Cerebellar nuclear complex (tissue), 1 donor: ENCODE data around the gene SRPK3.
"Not testable (repeated sequence)": the region's sequence is repeated elsewhere in the genome, so short reads cannot be mapped to it uniquely, and the experiment has no call there.

Experiments
- DNase-seq, 2 experiments: peaks; one replicate each; lab custom pipeline; 2025; lab: John Stamatoyannopoulos, UW

SRPK3 gene, protein sequence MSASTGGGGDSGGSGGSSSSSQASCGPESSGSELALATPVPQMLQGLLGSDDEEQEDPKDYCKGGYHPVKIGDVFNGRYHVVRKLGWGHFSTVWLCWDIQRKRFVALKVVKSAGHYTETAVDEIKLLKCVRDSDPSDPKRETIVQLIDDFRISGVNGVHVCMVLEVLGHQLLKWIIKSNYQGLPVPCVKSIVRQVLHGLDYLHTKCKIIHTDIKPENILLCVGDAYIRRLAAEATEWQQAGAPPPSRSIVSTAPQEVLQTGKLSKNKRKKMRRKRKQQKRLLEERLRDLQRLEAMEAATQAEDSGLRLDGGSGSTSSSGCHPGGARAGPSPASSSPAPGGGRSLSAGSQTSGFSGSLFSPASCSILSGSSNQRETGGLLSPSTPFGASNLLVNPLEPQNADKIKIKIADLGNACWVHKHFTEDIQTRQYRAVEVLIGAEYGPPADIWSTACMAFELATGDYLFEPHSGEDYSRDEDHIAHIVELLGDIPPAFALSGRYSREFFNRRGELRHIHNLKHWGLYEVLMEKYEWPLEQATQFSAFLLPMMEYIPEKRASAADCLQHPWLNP

DNA sequence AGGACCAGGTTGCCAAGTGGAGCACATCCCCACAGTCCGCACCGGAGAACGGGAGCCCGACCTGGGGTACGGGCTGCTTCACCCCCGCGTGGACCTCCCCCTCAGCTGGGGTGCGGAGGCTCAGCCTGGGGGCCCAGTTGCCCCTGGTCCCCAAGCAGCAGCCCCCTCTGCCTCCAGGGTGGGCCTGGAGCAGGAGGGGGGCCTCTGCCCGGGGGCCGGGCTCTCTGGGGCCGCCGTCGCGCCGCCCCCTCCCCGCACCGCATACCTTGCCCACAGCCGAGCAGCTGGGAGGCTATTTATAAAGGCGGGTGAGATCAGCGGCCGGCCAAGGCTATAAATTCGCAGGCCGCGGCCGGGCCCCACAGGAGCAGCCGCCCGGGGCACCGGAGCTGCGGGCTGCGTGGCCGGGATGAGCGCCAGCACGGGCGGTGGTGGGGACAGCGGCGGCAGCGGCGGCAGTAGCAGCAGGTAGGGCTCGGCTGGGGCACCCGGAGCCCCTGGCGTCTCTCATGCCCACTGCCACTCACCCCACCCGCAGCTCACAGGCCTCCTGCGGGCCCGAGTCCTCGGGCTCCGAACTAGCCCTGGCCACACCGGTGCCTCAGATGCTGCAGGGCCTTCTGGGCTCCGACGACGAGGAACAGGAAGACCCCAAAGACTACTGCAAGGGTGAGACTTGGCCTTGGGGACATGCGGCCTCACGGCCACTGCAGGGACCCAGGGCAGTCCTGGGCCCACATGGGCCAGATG is at the start of gene SRPK3:
Gene SRPK3, plus strand, starts transcription at position 364 of the 750 bp plus-strand sequence. Its CDS starts 46 bp downstream, at position 410.
- DNase-seq: no peak

DNA sequence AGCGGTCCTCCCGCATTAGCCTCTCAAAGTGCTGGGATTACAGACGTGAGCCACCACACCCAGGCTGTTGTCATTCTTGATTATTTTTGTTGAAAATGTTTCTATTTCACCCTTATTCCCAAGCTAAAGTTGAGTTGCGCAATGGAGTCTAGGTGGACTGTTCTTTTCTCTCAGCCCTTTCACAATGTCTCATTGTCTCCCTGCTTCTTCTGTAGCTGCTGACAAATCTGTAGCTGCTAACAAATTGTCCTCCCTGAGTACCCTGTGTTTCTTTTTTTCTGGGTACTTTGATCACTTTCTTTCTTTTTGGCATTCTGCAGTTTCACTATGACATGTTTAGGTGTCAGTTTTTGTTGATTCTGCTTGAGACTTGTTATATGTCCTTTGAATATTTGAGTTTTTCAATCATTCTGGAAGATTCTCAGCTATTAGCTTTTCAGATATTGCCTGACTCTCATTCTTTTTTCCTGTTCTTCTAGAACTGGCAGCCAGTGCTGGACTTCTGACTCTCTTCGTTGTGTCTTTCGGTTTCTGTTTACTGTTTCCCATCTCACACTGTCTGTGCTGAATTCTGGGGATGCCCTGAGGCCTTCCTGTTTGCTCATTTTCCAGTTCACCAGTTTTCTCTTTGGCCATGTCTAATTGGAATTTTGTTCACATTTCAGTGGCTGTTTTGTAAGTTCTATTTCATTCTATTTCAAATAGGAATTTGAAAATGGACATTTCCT is 49.6 kb upstream of the SRPK3 start:
- DNase-seq: no peak

DNA sequence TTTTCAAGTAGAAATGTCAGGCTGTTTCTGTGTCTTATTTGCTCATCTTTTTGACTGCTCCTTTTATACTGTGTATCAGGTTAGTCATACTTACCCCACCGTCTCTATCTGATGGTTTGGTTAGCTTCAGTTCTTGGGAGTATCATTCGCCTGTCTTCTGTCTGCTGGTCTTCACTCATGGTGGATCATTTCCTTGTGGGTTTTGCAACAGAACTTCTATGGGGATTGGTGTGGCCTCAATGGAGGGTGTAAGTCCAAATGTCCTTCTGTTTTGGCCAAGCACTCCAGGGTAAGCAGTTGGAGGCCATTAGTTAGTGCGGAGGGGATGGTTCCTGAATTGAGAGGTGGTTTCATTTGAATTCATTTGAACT is 49.0 kb upstream of the SRPK3 start:
- DNase-seq: no peak

DNA sequence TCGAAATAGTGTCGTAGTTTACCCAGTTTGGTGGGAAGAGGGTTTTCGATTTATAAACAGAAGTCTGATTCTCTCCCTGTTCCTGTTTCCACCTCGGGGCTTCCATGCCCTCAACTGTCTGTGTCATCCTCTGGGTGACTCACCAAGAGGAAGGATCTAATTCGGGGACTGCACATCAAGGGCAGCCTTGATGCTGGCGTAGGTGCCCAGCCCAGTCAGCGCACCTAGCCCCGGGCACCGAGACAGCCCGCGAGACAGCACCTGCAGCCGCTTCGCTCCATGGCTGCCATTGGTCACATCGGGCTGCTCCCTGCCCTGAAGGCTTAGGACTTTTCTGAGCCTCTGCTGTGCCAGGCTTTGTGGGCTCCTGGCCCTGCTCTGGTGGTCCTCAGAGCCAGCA is 48.4 kb upstream of the SRPK3 start:
- no peak for DNase-seq

DNA sequence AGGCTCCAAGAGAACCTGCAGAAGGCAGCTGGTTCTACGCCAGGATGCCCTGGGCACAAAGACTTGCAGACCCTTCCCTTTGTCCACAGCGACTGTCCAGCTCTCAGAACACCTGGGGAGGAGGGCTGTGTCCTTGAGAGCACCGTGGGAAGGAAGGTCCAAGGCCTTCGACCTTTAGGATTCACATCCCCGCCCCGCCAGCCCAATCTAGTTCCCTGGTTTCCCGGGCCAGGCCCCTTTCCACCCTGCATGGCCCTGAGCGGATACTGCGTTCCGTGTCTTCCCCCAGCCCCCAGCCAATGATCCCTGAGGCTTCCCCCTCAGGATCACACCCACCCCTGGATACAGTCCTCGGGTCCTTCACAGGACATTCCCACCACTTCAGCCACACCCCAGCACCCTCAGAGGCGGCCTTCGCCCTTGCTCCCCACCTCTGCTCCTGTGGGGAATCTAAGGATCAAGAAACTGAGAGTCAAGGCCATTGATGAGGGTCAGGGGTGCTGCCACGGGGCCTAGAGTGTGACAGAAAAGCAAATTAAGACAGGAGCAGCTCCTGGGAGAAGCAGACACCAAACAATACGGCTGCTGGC is 47.1 kb upstream of the SRPK3 start:
- DNase-seq: no peak

DNA sequence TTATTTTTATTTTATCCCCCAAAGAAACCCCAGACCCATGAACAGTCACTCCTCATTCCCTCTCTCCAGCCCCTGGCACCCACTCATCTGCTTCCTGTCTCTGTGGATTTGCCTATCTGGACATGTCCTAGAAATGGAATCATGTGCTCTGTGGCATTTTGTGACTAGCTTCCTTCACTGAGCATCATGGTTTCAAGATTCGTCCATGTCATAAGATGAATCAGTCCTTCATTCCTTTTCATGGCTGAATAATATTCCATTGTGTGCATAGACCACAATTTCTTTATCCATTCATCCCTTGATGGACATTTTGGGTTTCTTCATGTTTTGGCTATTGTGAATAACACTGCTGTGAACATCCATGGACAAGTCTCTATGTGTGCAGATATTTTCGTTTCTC is 46.0 kb upstream of the SRPK3 start:
- DNase-seq: no peak

DNA sequence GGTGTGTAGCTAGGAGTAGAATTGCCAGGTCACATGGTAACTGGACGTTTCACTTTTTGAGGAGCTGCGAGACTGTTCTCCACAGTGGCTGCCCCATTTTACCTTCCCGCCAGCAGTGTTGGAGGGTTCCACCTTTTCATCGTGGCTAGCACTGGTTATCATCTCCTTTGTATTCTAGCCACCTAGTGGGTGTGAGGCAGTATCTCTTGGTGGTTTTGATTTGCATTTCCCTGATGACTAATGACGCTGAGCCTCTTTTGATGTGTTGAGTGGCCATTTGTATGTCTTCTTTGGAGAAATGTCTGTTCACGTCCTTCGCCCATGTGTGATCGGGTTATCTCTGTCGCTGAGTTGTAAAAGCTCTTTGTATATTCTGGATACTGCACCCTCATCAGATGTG is 45.6 kb upstream of the SRPK3 start:
- DNase-seq: no peak

DNA sequence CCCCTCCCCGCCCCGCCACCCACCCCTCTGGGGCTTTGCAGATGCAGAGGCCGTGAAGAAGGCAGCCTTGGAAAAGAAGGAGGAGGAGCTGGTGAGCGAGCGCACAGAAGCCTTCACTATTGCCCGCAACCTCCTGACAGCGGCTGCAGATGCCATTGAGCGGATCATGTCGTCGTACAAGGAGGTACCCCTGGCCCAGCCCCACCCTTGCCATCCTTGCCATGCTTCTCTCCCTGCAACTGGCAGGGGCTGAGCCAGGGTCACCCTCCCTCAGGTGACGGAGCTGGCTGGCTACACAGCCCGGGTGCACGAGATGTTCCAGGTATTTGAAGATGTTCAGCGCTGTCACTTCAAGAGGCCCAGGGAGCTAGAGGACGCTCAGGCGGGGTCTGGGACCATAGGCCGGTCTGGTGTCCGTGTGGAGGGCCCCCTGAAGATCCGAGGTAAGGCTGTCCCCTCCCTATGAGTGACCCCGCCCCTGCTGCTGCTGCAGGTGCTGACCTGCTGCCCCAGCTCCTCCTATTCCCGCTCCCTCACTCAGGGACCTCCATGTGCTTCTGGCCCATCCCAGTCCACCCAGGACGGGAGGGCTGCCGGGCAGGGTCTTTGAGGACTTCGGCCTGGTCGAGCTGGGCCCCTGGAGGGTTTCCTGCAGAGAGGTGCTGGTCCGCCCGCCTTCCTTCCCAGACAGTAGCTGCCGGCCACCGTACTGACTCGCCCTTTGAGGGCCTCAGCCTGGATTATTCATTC is 44.6 kb upstream of the SRPK3 start:
- DNase-seq: no peak

DNA sequence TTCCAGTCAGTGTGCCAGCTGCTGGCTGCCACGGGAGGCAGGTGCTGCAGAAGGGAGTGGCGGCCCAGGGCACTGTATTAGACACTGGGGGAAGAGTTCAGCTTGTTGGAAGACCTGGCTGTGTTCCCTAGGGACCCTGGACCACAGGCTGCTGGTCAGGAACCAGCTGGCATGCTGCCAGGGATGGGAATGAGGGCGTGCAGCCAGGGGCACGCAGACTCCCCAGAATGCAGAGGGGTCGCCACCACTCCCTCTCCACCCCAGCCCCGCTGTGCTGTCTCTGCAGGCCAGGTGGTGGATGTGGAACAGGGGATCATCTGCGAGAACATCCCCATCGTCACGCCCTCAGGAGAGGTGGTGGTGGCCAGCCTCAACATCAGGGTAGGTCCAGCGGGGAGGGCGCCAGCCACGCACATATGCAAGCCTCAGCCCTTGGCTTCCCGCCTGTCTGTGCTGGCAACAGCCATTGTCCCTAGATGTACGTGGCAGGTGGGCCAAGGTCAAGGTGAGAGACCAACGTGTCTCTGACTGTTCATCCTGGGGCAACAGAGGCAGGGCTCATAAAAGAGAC is 43.9 kb upstream of the SRPK3 start:
- no peak for DNase-seq

DNA sequence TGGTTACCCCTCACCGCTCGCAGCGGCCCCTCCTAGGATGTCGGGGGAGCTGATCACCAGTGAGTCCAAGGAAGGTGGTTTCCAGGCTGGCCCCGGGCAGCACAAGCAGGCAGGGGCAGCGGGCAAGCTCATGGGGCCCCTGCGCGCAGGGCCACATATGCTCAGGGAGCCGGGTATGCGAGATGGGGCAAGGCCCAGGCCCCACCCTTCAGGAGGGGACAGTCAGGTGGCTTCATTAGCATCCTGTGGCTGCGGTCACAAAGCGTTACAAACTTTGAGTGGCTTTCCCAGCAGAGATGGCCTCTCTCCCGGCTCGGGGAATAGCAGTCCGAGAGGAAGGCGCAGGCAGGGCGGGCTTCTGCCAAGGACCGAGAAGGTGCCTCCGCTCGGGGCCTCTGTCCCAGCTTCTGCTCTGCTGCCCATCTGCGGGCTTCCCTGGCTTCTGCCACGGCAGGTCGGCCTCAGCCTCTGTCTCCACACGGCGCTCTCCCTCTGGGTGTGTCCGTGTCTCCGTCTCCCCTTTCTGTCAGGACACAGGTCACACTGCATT is 42.7 kb upstream of the SRPK3 start:
- no peak for DNase-seq

DNA sequence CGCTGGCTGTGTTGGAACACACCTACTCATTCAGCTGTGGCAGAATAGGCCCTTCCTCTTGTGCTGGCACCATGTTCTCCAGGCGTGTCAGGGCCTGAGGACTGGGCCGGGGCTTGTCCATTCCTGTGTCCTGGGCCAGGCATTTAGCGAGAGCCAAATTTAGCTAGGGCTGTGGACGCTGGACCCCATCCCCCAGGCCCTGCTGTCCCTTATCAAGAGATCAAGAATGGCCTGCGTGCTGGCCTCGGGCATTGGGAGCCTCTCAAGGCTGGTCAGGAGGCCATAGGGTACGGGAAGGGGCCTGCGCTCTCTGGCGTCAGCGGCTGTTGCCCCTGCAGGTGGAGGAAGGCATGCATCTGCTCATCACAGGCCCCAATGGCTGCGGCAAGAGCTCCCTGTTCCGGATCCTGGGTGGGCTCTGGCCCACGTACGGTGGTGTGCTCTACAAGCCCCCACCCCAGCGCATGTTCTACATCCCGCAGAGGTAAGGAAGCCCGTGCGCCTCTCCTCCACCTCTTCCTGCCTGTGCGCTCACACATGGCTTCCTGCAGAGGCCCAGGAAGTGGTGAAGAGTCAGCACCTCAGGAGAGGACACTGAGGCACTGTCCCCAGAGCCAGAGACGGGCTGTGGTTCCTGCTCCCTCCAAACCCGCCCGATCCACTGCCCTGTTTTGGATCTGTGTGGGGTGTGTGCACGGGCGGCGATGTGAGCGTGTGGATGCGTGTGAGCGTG is 40.9 kb upstream of the SRPK3 start:
- no peak for DNase-seq

DNA sequence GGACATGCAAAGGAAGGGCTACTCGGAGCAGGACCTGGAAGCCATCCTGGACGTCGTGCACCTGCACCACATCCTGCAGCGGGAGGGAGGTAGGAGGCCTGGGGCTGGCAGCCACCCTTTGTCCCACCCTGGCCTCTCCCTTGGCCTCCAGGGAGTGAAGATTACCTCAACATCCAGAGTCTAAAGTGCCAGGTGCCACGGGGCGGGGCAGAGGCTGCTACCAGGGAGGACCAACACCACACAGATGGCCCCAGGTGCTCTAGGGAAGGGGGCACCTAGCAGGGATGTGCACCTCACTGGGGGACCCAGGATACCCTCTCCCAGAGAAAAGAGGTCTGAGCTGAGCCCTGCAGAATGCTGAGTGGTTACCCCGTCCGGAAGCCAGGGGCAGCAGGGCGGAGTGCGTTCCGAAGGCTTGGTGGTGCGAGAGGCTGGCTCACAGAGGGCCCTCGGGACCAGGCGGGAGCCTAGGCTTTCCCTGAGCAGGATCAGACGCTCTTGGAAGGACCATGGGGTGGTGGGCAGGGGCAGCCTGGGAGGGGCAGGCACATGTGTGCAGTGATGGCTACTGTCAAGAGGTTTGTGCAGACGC is 40.1 kb upstream of the SRPK3 start:
- no peak for DNase-seq

DNA sequence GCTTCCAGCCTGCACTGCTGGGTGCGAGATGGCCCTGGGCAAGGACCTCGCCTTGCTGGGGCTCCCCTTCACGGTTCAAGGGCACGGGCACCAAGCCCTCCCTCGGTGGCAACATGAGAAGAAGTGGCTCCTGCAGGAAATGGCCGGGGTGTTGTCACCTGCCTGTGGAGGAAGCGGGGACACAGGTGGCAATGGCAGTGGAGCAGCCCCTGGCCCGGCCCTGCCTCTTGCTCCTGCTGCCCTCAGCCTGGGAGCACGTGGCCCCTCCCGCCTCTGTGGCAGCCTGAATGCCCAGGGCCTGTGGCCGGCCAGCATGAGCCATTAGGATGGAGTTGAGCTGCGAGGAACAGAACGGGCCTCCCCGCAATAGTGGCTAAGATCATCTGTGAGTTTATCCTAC is 39.4 kb upstream of the SRPK3 start:
- DNase-seq: no peak

DNA sequence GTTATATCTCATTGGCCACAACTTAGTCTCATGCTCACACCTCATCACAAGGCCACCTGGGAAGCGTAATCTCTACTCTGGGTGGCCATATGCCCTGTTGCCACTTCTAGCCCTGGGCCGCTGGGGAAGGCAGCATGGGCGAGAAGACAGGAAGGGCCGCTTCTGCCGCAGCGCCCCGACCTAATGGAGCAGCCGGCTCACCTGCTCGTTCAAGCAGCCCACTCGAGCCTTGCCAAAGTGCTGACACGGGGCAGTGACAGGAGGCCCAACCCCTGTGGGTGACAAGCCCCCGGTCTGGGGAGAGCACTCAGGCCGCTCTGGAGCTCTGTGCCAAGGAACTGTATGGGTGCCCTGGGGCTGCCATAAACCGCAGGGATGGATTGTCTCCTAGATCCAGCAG is 38.7 kb upstream of the SRPK3 start:
- not testable (repeated sequence) for DNase-seq

DNA sequence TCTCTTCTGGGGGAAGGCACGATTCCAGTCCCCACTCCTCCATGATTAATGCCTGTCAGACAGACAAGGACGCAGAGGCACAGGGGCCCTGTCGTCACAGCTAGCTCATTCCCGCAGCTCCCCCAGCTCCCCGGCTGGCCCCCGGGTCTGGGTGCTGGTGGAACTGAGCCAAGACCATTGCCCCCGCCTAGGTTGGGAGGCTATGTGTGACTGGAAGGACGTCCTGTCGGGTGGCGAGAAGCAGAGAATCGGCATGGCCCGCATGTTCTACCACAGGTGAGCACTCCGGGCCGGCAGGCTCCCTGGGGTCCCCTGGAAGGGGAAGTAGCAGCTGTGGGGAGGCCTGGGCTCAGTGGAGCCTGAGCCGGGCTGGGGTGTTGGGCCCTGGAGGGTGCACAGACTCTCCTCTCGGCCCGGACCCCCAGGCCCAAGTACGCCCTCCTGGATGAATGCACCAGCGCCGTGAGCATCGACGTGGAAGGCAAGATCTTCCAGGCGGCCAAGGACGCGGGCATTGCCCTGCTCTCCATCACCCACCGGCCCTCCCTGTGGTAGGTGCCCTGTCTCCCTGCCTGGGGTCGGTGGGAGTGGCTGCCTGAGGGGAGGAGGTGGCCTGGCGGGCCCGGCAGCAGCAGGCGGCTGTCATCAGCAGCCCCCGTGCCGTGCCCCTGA is 37.9 kb upstream of the SRPK3 start:
- not testable (repeated sequence) for DNase-seq

DNA sequence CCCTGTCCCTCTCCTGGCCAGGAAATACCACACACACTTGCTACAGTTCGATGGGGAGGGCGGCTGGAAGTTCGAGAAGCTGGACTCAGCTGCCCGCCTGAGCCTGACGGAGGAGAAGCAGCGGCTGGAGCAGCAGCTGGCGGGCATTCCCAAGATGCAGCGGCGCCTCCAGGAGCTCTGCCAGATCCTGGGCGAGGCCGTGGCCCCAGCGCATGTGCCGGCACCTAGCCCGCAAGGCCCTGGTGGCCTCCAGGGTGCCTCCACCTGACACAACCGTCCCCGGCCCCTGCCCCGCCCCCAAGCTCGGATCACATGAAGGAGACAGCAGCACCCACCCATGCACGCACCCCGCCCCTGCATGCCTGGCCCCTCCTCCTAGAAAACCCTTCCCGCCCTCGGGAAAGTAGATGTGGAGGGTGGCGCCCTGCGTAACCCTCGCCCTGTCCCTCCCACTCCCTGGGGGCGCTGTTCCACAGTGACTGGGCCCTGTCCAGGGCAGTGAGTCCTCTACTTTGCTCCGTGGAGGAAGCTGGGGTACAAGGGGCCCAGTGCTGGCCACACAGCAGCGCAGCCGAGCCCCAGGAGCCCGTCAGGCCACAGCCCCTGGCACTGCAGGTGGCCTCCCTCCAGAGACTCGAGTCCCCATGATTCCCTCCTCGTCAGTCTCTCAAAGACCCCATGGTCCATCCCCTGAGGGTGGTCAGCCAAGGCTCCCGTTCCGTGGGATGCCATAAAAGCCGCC is 37.2 kb upstream of the SRPK3 start:
- DNase-seq: not testable (repeated sequence)

DNA sequence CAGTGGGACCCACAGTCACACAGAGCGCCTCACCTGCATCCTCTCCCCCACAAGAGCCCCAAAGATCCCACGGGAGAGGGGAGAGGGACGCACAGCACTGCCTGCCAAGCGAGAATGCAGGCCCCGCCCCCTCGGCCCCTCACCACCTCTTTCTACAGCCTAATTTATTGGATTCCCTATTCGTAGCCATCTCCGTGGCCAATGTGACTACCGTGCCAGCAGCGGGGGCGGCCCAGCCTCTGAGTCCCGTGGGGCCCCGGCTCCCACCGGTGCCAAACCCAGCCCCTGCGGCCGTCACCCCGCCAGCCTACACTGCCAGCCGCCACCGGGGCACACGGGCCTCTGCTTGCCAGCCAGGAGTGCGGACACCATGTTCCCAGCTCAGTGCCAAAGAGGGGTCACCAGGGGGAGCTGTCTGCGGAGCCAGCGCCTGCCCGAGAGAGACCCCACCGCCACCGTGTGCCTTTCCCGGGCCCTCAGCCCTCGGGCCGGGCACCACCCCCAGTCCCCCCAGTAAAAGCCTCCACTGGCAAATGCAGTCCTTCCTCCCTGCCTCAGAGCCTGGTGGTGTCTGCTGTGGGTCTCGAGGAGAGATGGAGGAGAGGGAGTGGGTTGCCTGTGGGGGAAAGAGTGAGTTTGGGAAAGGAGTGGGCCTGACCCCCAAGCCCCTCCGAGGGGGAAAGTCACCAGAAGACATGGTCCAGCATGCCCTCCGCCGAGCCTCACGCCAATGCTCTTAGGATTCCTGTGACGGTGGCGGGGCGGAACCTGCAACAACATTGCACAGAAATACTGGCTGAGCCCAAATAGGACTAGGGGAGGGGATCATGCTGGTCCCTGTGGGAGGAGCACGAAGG is 36.4 kb upstream of the SRPK3 start:
- no peak for DNase-seq
